ENCODE results near the gene TPSAB1. TPM values are rescaled to one million over a fixed set of nuclear protein-coding genes. Genes with fewer than 3 reads are reported as not detected.

Gene TPSAB1
- total RNA-seq, 1 experiment from 2014 or later = 22.9 TPM

GRCh38 chr16:1195393-1195666 lies 45.2 kb upstream of the TPSAB1 start:
- H3K27ac ChIP-seq (ENCODE audit: low read depth, low read length, poor library complexity, severe bottlenecking) = no peak overlapping the region
- peaks cover 10% of the 10 kb centered on the region for H3K4me1 ChIP-seq (ENCODE audit: insufficient read depth, low read length, poor library complexity, severe bottlenecking)
- intact Hi-C loops (cut with micrococcal nuclease; ENCODE audit: unreplicated experiment) = no loop called here
- CTCF ChIA-PET = no interaction called here
- TF ChIP-seq, protein P1, sequence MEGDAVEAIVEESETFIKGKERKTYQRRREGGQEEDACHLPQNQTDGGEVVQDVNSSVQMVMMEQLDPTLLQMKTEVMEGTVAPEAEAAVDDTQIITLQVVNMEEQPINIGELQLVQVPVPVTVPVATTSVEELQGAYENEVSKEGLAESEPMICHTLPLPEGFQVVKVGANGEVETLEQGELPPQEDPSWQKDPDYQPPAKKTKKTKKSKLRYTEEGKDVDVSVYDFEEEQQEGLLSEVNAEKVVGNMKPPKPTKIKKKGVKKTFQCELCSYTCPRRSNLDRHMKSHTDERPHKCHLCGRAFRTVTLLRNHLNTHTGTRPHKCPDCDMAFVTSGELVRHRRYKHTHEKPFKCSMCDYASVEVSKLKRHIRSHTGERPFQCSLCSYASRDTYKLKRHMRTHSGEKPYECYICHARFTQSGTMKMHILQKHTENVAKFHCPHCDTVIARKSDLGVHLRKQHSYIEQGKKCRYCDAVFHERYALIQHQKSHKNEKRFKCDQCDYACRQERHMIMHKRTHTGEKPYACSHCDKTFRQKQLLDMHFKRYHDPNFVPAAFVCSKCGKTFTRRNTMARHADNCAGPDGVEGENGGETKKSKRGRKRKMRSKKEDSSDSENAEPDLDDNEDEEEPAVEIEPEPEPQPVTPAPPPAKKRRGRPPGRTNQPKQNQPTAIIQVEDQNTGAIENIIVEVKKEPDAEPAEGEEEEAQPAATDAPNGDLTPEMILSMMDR (conservative IDR thresholded peaks at IDR 0.05; ENCODE audit: low read depth, low read length) = no peak
- no peak for TF ChIP-seq EZH2 (IDR thresholded peaks at IDR 0.05; ENCODE audit: borderline replicate concordance, low read depth, low read length, poor library complexity, severe bottlenecking)
- no peak overlapping the region for H3K4me3 ChIP-seq (ENCODE audit: low read depth, low read length, poor library complexity, severe bottlenecking)
- H3K9me3 ChIP-seq (ENCODE audit: low read depth, low read length, poor library complexity, severe bottlenecking) = no peaks in the 10 kb centered on the region
- no peaks in the 10 kb centered on the region for H3K27me3 ChIP-seq (replicated peaks; ENCODE audit: insufficient read depth, low read depth, low read length, poor library complexity)
- POLR2A ChIA-PET (ENCODE audit: low non-redundant PET) = no interaction called here
- BruUV-seq (replicated peaks) = no TSS peak
- DNase-seq (ENCODE audit: low spot score) = no peak
- H3K36me3 ChIP-seq (ENCODE audit: insufficient read depth, low read length, poor library complexity, severe bottlenecking) = peaks cover 1% of the 10 kb centered on the region

DNA sequence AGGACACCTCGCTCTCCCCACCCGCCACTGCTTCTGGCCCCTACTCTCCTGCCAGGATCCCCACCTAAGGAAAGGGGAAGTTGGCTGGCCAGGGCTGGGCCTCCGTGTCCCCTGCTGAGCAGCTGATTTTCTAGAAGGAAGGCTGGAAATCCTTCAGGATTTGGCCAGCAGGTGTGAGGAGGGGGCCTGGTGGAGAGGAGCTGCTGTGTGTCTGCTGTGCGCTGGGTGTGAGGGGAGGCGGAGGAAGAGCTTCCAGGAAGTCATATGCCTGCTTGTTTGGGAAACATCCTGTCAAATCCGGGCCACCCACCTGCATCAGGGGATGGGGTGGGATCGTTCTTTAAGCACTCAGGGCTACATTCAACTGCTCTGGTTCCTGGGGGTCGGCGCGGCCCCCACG lies 44.0 kb upstream of the TPSAB1 start:
- H3K4me1 ChIP-seq (ENCODE audit: insufficient read depth, low read length, poor library complexity, severe bottlenecking) = peaks cover 10% of the 10 kb centered on the region
- no TSS peak for BruUV-seq (replicated peaks)
- intact Hi-C loops (cut with micrococcal nuclease; ENCODE audit: unreplicated experiment) = no loop called here
- peaks cover 6% of the 10 kb centered on the region for H3K36me3 ChIP-seq (ENCODE audit: insufficient read depth, low read length, poor library complexity, severe bottlenecking)
- H3K27ac ChIP-seq (ENCODE audit: low read depth, low read length, poor library complexity, severe bottlenecking) = no peak overlapping the region
- ChIA-PET POLR2A (ENCODE audit: low non-redundant PET) (no interaction called here), CTCF (no interaction called here)
- no peak overlapping the region for H3K4me3 ChIP-seq (ENCODE audit: low read depth, low read length, poor library complexity, severe bottlenecking)
- no peaks in the 10 kb centered on the region for H3K27me3 ChIP-seq (replicated peaks; ENCODE audit: insufficient read depth, low read depth, low read length, poor library complexity)
- TF ChIP-seq, protein P1 (conservative IDR thresholded peaks at IDR 0.05; ENCODE audit: low read depth, low read length) = no peak
- TF ChIP-seq EZH2 (IDR thresholded peaks at IDR 0.05; ENCODE audit: borderline replicate concordance, low read depth, low read length, poor library complexity, severe bottlenecking) = no peak
- no peaks in the 10 kb centered on the region for H3K9me3 ChIP-seq (ENCODE audit: low read depth, low read length, poor library complexity, severe bottlenecking)
- no peak for DNase-seq (ENCODE audit: low spot score)

DNA sequence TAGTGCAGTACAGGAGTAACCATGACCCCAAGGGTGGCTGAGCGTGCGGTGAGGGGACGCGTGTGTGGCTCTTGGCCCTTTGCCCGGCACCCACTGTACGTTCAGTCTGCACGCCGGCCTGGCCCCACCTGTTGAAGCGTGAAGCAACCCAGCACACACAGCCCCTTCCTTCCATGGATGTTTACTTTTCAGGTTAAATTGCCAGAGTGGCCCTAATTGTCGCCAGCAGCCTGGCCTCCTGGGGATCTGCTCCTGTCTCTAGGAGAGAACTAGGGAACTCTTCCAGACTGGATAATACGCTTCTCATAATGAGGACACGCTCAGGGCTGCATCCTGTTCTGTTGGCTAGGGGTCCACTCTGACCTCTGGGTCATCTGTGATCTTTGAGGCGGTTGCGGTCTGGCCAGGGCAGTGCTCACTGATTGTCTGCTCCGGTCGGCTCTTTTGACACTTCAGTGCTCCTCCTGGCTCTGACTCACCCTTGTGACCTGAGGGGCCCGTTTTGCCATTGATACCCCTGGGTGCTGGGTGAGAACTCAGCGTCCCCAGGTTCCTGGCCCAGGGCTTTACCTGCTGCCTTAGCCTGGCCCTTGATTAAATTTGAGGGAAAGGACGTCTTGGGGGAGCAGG lies 43.2 kb upstream of the TPSAB1 start:
- BruUV-seq (replicated peaks) = no TSS peak
- DNase-seq (ENCODE audit: low spot score) = no peak
- no peaks in the 10 kb centered on the region for H3K27me3 ChIP-seq (replicated peaks; ENCODE audit: insufficient read depth, low read depth, low read length, poor library complexity)
- peaks cover 14% of the 10 kb centered on the region for H3K36me3 ChIP-seq (ENCODE audit: insufficient read depth, low read length, poor library complexity, severe bottlenecking)
- H3K27ac ChIP-seq (ENCODE audit: low read depth, low read length, poor library complexity, severe bottlenecking) = no peak overlapping the region
- no peaks in the 10 kb centered on the region for H3K9me3 ChIP-seq (ENCODE audit: low read depth, low read length, poor library complexity, severe bottlenecking)
- no peak for TF ChIP-seq EZH2 (IDR thresholded peaks at IDR 0.05; ENCODE audit: borderline replicate concordance, low read depth, low read length, poor library complexity, severe bottlenecking)
- TF ChIP-seq, protein P1 (conservative IDR thresholded peaks at IDR 0.05; ENCODE audit: low read depth, low read length) = no peak
- no peak overlapping the region for H3K4me3 ChIP-seq (ENCODE audit: low read depth, low read length, poor library complexity, severe bottlenecking)
- intact Hi-C loops (cut with micrococcal nuclease; ENCODE audit: unreplicated experiment) = no loop called here
- ChIA-PET CTCF (no interaction called here), POLR2A (ENCODE audit: low non-redundant PET) (no interaction called here)
- peaks cover 10% of the 10 kb centered on the region for H3K4me1 ChIP-seq (ENCODE audit: insufficient read depth, low read length, poor library complexity, severe bottlenecking)

All from A673 (cell line).